ENCODE results near the gene DOCK3.
"Not testable (repeated sequence)": the region's sequence is repeated elsewhere in the genome, so short reads cannot be mapped to it uniquely, and the experiment has no call there.

The DOCK3 gene

DNA sequence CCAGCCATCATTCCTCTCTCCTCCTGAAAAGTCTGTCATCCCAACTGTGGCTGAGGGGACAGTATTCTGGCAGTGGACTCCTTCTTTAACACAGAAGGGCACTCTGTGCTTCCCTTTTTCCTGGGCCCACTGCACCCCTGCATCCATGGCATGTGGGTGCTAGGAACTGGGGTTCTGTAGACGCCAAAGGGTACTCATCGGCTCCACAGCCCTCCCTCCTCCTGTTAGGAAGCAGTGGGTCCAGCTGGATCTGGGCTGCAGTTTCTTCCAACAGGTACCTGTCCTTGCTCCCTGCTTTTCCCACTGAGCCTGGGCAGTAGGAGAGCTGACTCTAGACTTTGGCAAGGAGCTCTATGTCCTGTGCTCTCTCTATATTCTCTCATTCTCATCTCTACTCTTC, 704.0 kb downstream of the DOCK3 start:
- DNase-seq, result no peak

DNA sequence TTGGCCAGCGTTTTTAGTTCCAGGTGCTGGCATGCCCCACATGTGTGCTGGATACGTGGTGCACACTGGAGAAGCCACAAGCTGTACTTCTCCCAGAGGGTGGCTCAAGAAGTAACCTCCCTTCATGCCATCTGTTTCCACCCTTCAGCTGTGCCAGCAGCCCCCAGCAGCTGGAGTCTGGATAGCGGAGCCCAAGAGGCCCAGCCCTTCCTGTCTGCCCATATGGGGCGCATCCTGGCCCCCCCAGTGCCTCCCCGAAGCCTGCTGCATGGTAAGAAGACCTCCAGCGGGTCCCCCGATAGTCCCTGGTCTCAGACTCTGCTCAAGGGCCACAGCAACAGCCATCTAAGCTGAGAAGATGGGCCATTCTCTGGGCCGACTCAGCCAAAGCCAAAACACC, 704.6 kb downstream of the DOCK3 start:
- no peak for DNase-seq

DNA sequence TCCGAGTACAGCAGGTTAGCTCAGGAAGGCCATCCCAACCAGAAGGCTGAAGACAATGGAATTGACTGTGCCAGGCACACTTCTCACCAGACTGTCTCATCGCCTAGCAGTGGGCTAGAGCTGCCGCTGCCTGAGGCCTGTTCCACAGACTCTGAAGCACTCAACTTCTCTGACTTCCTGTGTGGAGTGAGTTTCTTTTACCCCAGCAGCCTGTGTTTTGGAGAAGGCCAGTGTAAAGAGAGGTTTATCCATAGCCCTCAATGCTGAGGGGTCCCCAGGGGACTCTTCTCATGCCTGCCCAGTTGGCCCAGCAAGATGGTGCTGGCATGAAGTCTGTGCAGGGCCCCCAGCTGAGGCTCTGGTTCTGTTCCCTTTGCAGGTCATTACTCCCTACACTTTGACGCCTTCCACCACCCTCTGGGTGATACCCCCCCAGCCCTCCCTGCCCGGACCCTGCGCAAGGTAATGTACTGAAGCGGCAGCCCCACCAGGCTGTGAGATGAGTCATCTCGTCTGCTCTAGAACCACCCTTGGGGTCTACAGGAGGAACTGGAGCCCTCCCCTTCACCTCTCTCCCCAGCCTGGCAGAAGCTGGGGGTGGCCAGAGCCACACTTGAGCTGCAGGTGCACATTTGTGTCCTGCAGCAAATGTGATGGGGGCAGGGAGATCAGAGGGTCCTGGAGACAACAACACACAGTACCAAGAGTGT, 705.2 kb downstream of the DOCK3 start:
- no peak for DNase-seq

DNA sequence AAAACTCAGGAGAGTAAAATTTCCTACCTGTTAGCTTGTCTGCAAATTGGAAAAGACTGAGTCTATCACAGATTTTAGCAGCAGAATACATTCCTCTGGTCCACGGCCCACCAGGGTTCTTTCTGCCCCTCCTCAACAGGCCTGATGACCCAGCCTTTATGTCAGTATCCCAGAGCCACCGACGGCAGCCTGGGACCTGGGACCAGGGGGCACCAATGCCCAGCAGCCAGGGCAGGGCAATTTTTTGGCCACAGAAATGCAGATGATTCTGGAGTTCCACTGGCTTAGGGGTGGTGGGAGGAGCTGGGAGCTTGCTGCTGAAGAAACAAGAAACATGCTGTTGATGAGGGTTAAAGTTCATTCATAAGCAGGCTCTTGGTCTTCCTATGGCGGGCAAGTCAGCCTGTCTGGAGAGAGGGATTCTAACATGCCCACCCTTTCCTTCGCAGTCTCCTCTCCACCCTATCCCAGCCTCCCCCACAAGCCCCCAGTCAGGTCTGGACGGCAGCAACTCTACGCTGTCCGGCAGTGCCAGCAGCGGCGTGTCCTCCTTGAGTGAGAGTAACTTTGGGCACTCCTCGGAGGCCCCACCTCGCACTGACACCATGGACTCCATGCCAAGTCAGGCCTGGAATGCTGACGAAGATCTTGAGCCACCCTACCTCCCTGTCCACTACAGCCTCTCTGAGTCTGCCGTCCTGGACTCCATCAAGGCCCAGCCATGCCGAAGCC, 706.0 kb downstream of the DOCK3 start:
- no peak for DNase-seq

GRCh38 chr3:51381333-51381705, 706.6 kb downstream of the DOCK3 start:
- no peak for DNase-seq

GRCh38 chr3:51382076-51382745, 707.5 kb downstream of the DOCK3 start:
- no peak for DNase-seq

GRCh38 chr3:51382947-51383578, 708.3 kb downstream of the DOCK3 start:
- DNase-seq, result no peak

- no peak for DNase-seq
Measured at GRCh38 chr3:51384055-51384725, 709.5 kb downstream of the DOCK3 start.

DNA sequence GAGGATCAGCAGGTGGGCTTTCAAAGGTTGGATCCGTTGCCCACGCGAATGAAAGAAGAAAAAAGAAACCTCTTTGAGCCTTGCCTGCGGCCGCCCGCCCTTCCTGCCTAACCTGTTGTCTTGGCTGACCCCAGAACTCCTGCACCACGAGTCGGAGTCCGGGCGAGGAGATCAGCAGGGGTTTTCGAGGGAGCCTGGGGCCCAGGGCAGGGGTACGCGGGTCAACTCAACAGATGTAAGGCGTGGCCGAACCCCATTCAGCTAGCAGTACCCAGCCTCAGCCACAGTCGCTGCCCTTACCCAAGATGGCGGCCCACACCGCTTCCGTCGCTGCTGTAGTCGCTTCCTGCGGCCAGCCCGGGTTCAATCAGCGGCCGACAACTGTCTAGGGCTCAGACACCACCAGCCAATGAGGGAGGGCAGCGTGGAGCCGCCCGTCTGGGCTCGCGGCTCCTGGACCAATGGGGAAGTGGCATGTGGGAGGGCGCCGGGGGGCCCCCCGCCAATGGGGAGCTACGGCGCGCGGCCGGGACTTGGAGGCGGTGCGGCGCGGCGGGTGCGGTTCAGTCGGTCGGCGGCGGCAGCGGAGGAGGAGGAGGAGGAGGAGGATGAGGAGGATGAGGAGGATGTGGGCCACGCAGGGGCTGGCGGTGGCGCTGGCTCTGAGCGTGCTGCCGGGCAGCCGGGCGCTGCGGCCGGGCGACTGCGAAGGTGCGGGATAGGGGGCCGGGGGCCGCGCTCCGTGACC, 710.2 kb downstream of the DOCK3 start, which contains the start of gene MANF:
Gene MANF (plus strand): TSS at position 566 of the 748 bp plus-strand sequence. CDS start 52 bp downstream, at position 618.
- peak; percentile 95 for DNase-seq

GRCh38 chr3:51385621-51386091, 710.9 kb downstream of the DOCK3 start:
- DNase-seq, result no peak

DNA sequence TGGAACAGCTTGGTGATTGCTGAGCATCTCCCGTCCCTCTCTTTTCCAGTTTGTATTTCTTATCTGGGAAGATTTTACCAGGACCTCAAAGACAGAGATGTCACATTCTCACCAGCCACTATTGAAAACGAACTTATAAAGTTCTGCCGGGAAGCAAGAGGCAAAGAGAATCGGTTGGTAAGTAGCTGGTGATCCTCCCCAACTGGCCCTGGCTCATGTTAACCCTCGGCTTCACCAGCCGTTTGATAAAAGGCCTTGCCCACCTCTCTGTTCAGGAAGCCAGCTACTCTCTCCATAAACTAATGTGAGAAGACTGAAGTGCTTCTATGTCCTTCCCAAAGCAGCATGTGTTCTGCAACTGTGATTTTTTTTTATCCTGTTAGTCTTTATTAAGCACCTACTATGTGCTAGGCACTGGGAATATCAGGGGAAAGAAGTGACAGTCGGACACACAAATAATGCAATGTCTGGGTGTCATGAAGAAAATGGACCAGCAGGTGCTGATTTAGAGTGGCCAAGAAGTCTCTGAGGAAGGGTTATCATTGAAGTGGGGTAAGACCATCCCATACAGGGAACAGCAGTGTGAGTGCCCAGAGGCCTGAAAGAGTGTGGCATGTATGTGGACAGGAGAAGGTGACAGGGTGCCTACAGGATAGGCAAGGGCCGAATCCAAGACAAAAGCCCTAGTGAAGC, 711.6 kb downstream of the DOCK3 start:
- DNase-seq, result no peak

GRCh38 chr3:51386852-51387229, 712.1 kb downstream of the DOCK3 start:
- DNase-seq, result no peak

DNA sequence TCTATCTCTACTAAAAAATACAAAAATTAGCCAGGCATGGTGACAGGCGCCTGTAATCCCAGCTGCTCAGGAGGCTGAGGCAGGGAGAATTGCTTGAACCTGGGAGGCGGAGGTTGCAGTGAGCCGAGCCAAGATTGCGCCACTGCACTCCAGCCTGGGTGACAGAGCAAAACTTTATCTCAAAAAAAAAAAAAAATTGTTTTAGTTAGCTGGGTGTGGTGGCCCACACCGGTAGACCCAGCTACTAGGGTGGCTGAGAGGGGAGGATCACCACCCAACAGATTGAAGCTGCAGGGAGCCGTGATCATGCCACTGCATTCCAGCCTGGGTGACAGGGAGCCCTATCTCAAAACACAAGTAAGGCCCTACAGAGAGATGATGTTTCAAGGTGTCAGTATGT, 712.6 kb downstream of the DOCK3 start:
- DNase-seq, result not testable (repeated sequence)

DNA sequence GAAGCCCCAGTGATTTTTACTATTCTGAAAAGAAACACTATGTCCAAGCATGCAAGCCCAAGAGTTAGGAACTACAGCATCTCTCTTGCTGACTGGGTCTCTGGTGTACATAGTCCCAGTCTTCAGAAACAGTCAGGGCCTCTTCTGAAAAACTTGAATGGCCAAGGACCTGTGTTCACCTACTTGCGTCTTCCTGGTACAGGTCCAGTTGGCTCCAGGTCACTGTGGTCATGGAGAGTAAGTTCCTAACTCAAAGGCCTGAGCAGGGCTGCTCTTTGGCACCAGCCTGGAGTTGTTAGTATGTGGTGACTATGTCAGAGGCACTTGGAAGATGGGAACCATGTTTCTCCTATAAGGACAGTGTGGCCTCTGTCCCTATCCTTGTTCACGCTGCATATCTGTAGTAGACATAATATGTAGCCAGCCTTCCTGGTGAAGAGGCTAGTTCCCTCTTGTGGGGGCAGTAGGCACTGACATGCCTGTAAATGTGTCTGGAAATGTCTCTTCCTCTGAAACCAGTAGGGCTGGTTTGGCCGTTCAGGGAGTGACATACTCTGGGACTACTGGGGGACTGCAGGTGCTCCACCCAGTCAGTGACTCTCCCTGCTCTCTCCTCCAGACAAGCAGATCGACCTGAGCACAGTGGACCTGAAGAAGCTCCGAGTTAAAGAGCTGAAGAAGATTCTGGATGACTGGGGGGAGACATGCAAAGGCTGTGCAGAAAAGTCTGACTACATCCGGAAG, 713.7 kb downstream of the DOCK3 start:
- no peak for DNase-seq

DNA sequence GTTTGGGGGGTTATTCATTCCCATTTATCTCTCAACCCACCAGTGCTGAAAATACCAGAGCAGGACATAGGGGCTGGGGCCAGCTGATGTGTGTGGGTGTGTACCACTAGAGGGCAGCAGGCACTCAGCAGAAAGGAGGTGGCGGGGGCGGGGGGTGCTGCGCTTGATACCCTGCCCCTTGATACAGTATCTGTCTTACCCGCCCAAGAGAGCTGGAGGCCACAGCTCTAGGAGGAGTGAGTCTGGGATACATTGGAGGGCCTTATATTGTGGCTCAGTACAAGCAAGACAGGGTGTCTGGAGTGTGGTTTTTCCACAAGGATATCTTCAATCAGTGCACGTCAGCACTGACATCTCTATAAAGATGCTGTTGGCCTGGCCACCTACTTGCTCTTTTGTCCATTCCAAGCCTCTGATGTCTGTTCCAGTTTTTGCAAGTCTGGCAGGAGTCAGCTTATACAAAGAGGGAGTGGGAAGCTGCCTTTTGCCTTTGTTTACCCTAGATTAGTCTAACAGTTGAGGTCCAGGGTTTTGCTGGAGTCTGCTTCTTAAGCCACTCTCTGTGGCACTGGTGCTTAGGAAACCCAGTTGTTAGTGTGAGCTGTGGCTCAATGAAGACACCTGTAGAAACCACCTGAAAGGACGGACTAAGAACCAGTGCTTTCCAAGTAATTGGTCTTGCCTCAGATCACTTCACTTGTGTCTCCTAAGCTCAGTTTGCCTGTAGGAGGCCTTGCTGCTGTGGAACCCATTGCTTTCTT, 714.9 kb downstream of the DOCK3 start:
- peak; percentile 49 for DNase-seq

DNA sequence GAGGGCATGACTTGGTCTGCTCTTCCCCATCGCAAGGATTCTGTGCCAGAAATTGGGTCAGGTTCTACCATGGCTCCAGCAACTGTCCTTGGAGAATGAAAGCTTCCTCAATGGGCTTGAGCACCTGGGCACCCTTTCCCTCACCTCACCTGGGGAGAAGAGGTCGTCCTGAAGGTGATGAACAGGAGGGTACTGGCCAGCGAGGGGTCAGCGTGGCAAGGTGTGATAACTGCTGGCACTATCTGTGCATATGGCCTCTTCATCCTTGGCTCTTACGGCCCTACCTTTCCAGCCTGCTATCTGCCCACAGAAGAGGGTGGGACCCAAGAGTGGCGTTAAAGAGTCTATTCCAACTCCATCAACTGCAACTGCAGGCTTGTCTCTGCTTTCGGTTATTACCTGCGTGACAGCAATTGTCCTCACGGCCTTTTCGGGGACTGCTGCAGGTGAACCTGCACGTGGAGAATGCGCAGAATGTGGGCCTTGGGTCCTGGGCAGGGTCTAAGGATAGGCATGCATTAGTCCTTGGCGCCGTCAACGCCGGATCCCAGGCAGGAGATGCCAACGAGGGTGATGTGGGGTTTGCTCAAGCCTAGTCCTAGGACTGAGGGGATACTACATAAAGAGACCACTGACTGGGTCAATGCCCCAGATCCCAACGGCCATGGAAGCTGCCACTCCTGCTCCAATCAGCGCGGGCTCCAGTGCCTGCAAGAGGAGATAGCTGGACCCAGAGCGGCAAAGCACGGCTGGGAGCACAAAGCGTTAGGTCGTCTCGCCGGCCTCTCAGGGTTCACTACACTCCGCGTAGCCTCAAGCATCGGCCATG, 715.7 kb downstream of the DOCK3 start:
- no peak for DNase-seq

- DNase-seq, result peak; percentile 97
Measured at GRCh38 chr3:51391075-51391565, 716.4 kb downstream of the DOCK3 start, which contains the start of gene RBM15B. Gene RBM15B (plus strand): TSS chr3:51391285. CDS start chr3:51391400, 115 bp downstream.
